G401 (cell line): ENCODE results near the gene FAM13B. TPM values are rescaled to one million over a fixed set of nuclear protein-coding genes. Genes with fewer than 3 reads are reported as not detected.
"Not testable (repeated sequence)": the region's sequence is repeated elsewhere in the genome, so short reads cannot be mapped to it uniquely, and the experiment has no call there.

ENCODE experiments used
- DNase-seq: peaks from one replicate; pipeline ENCODE4 v3.0.0-alpha.2; 2015; ENCODE audit warnings: low spot score
- in situ Hi-C: cut with HindIII; loops from 2 replicates; pipeline ENCODE4 v1.10.0; 2016; ENCODE audit warnings: low sequenced_read_pairs, mixed read lengths
- total RNA-seq: library from RNA; depleted of rRNA; stranded (reverse); fragments of >200 nt; shearing (Covaris generic); gene quantifications from 2 replicates; pipeline ENCODE4 v1.2.3, GENCODE V29; 2014

FAM13B gene
- total RNA-seq, 1 experiment from 2014 or later: 10.9 TPM

DNA sequence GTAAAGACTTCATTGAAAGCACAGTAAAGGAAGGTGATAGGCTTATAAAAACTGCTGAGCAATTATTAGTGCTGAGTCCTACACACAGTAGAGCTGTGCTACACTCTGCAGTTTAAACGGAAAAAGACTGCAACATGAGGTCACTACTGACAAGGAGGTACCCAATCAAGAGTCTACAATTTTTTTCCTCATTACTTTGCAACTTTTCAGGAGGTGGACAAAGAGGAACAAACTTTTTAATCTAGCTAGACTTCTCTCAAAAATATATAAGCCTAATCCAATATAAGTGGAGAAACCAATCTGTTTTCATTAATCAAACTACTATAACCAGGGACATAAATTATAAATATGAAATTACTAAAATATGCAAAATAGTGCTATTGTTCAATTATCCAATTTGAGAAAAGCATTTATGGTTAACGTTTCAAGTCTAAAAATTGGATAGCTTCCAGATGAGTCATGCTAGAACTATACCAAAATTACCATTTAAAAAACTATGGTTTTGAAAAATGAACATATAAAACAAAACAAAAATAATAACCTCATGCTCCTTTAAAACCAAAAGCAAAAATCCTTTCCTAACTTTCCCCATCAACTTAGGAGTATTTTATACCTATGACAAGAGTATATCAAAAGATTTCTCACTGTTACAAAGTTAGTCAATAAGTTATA is 37.7 kb downstream of the FAM13B start:
- no peak for DNase-seq
- in situ Hi-C loops: no loop called here

DNA sequence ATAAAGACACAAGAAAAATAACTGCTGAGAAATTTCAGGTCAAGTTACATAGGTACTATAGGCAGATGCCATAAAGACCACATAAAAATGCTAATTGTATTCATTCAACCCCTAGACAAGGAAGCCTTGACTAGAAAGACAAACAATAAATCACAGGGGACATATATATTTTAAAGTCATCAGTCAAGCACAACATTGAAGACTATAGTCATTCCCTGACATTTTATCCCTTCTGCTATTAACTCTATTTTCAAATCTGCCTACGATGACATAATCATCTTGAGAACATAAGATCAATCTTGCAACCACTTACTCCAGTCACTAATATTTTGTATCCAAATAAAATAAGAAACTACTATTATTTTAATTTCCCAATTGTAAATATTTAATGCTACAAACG is 38.3 kb downstream of the FAM13B start:
- in situ Hi-C loops: no loop called here
- no peak for DNase-seq

DNA sequence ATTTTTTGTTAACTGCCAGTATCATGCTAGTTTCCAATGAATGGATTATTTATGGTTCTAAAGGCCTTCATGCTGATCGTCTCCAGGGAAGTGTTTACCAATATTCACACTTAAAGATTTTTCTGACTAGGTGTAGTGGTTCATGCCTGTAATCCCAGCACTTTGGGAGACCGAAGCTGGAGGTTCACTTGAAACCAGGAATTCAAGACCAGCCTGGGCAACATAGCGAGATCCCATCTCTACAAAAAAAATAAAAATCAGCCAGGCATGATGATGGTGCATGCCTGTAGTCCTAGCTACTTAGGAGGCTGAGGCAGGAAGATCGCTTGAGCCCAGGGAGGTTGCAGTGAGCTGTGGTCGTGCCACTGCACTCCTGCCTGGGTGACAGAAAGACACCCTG is 43.5 kb downstream of the FAM13B start:
- no peak for DNase-seq
- in situ Hi-C loops: no loop called here

- DNase-seq: no peak
- in situ Hi-C loops: no loop called here
Measured at GRCh38 chr5:137975208-137975607, 57.7 kb downstream of the FAM13B start.

DNA sequence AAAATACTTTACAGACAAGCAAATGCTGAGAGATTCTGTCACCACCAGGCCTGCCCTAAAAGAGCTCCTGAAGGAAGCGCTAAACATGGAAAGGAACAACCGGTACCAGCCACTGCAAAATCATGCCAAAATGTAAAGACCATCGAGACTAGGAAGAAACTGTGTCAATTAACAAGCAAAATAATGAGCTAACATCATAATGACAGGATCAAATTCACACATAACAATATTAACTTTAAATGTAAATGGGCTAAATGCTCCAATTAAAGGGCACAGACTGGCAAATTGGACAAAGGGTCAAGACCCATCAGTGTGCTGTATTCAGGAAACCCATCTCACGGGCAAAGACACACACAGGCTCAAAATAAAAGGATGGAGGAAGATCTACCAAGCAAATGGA is 62.5 kb downstream of the FAM13B start:
- in situ Hi-C loops, DNase-seq: not testable (repeated sequence)

GRCh38 chr5:137960819-137961218 is 72.1 kb downstream of the FAM13B start:
- DNase-seq: no peak
- in situ Hi-C loops: no loop called here

- peak; percentile 64 for DNase-seq
- in situ Hi-C loops: no loop called here
Measured at GRCh38 chr5:137960141-137960540, 72.7 kb downstream of the FAM13B start.

DNA sequence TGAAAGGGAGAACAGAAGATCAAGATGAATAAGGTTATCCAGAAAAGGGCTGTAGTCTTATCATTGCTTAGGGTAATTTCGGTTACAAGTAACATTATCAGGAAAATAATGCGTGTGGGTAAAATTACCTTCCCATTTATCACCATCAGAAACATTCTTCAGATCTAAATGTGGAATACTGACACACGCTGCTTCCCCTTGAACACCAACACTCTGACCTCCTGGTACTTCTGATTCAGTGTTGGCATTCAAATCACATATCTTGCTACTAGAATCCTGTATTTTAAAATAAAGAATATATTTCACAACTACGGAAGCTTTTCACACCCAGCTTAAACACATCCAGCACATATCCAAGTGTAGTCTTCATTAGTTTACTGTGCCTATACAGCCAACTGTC is 73.4 kb downstream of the FAM13B start:
- DNase-seq: no peak
- in situ Hi-C loops: no loop called here

DNA sequence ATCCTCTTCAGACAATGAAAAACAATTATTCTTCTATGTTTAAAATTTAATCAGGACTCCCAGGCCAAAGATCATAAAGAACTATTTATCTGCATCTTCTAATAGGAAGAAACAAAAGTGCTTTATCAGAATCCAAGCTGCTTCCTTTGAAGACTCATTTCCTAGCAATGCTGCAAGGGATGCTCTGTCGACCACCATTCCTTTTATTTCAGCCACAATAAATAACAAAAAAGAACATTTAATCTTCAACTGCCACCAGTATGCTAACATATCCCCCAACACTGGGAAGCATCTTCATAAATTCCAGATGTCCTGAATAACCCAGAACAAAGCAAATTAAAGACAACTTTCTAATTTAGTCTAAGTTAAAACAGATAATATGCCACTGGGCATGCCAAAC is 74.9 kb downstream of the FAM13B start:
- in situ Hi-C loops: no loop called here
- DNase-seq: no peak

- DNase-seq: no peak
- in situ Hi-C loops: no loop called here
Measured at GRCh38 chr5:137954131-137954879, 78.6 kb downstream of the FAM13B start.

DNA sequence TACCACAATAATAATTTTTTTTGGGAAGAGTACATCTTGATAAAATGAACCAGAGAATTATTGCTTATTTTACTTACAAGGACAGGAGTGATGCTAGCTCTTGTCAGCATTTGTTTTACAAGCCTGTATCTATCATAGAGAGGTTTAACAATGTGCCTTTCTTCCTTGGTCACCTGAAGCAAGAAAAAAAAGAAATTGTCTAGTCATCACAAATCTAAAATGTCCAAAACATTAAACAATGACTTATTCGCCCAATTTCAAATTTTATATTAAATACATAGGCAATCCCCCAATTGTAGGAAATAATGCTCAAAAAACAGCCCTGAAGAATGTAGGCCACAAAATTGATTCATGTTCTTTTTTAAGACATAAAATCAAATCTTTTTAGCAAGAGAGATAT is 87.1 kb downstream of the FAM13B start:
- DNase-seq: no peak
- in situ Hi-C loops: no loop called here

- in situ Hi-C loops, DNase-seq: not testable (repeated sequence)
Measured at GRCh38 chr5:137944280-137944679, 88.6 kb downstream of the FAM13B start.

DNA sequence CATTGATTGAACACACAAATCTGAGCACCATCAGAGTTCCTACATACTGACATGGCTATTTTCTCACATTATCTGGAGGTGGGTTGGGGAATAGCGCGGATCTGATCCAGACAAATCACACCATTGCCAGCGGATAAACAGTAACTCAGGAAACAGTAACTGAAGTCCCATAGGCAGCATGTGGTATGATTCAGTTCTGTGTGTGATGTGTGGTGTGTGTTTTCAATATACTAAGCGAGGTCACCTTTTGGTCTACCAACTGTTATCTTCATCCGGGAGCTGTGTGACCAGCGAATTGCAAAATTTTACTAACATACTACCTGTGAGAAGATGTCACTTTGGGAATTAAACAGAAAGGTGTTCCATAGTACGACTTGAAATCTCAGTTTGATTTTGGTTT is 93.5 kb downstream of the FAM13B start:
- in situ Hi-C loops: no loop called here
- DNase-seq: no peak

DNA sequence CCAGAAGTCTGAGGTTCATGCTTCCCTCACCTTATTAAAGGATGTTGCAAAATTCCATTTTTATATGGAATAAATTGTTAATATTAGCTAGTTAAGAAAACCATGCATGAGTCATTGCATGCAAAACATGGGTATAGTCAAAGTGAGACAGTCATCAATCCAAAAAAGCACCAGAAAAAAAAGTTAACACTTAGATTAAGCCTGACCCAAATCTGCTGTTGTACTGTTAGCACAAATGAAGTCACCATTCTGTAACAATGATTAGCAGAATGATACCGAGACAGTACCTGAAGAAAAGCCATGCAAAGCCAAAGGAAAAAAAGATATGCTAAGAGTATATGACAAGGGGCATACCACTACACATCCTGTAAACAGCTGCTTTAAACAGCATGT is 94.1 kb downstream of the FAM13B start:
- no peak for DNase-seq
- in situ Hi-C loops: no loop called here

GRCh38 chr5:137937994-137938750 is 94.7 kb downstream of the FAM13B start:
- in situ Hi-C loops: no loop called here

GRCh38 chr5:137935694-137936093 is 97.2 kb downstream of the FAM13B start:
- in situ Hi-C loops: no loop called here
- no peak for DNase-seq

More at GRCh38 chr5:137937994-137938750, 94.7 kb downstream of the FAM13B start:
- DNase-seq: no peak

DNA sequence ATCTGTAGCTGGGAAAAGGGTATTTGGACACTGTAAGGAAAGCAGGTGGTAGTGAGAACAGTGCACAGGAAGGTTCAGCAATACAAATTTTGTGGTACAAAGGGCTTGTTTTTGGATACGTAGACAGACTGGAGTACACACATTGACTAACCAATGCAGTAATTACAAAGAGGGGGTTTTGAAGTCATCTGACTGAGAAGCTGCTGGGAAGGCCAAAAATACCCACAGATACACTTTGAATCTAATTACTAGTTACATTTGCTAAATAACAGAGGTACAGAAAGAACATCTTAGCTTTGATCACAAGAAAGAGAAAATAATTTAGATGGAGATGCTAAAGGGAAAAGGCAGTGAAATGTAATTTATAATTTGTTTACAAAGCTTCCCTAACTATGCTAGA is 97.7 kb downstream of the FAM13B start:
- in situ Hi-C loops: no loop called here
- no peak for DNase-seq

DNA sequence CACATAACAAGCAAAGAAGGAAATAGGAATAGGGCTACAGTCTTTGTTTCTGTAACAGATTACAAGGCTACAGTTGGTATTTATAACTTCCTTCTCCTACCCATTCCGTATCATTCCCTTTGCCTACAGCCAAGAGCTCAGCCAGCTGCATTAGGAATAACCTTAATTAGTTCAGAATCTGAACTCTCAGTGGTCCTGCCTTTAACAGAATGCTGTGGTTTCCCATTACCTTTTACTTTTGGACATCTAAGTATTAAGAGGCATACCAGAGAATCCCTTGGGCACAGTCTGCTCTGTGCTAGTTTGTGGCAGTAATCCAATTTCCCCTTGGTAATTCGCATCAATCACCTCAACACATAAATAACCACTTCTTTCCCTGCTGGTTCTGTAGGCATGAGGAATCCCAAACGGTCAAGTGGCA is 99.4 kb downstream of the FAM13B start:
- in situ Hi-C loops: no loop called here

GRCh38 chr5:137932800-137933199 is 100.1 kb downstream of the FAM13B start:
- DNase-seq: no peak
- in situ Hi-C loops: no loop called here

More for the DNA sequence above, 99.4 kb downstream of the FAM13B start:
- DNase-seq: peak; percentile 24

- in situ Hi-C loops: no loop called here
- no peak for DNase-seq
Measured at GRCh38 chr5:137923856-137924255, 109.0 kb downstream of the FAM13B start.
